Mucosa of descending colon (tissue), 3 donors: ENCODE measurements around the gene MYO7B. TPM values are rescaled to one million over a fixed set of nuclear protein-coding genes. Genes with fewer than 3 reads are reported as not detected.

Experiments used
- ATAC-seq: fragments of 200-7000 bp; cut with Tn5 transposase; one replicate; pipeline ENCODE4 v1.9.1; 2020; ENCODE audit warnings: mild to moderate bottlenecking, moderate library complexity
- DNase-seq, 3 donors: peaks; one replicate each; pipeline ENCODE4 v3.0.0-alpha.2; 2020
- H3K36me3 ChIP-seq: fragments of 200-600 bp; one replicate; pipeline ENCODE4 v1.8.0; 2021; ENCODE audit warnings: low read depth, mild to moderate bottlenecking
- H3K4me1 ChIP-seq: fragments of 200-600 bp; one replicate; pipeline ENCODE4 v1.8.0; 2021; ENCODE audit warnings: low read depth, mild to moderate bottlenecking
- H3K4me3 ChIP-seq: fragments of 200-600 bp; one replicate; pipeline ENCODE4 v1.8.0; 2021; ENCODE audit warnings: mild to moderate bottlenecking
- H3K9me3 ChIP-seq: fragments of 200-600 bp; one replicate; pipeline ENCODE4 v1.8.0; 2021; ENCODE audit warnings: mild to moderate bottlenecking
- CTCF ChIP-seq: fragments of 200-600 bp; IDR thresholded peaks from one replicate; pipeline ENCODE4 v1.8.0; 2022; ENCODE audit warnings: antibody characterized with exemption, mild to moderate bottlenecking
- intact Hi-C, 2 donors: fragments of 100-400 bp; cut with DNase I in 1 of 2; cut with micrococcal nuclease in 1 of 2; formaldehyde crosslinking; loops; one replicate each; pipeline versions ENCODE4 v1.11.0 to v1.11.1; 2022; cut with DNase I, micrococcal nuclease
- total RNA-seq, 3 donors: library from RNA; stranded (reverse); fragmentation: NEBNext Ultra II Directional in 2 of 3; extraction: Animal tissue kit (Norgen Biotek cat#: 25700) in 2 of 3; gene quantifications; one replicate each; pipeline versions ENCODE4 v1.2.1 to v1.2.4, GENCODE V29; 2021 to 2023
- donor health status: DM: no; HTN: no; CAD: no; lungs with moderate emphysema.
- donor health status: DM: no; HTN: no; CAD: no.
- donor health status: DM: no; HTN: yes; CAD: no.

Gene MYO7B
- total RNA-seq, 3 donors from 2014 or later, result 118 to 305 (median 199) TPM

- Histone ChIP-seq H3K9me3 (no peaks in the 10 kb centered on the region), H3K36me3 (no peaks in the 10 kb centered on the region), H3K4me3 (no peak overlapping the region), H3K4me1 (peaks cover 6% of the 10 kb centered on the region)
- intact Hi-C loops, result no loop called here
- ATAC-seq (no peak), DNase-seq (no peak)
- TF ChIP-seq CTCF, result no peak
Observed at GRCh38 chr2:127679680-127680361, 144.3 kb downstream of the MYO7B start.

- peaks cover under 1% of the 10 kb centered on the region for H3K4me1 ChIP-seq
- TF ChIP-seq CTCF, result no peak
- no peak for ATAC-seq
Observed at GRCh38 chr2:127680706-127681287, 145.3 kb downstream of the MYO7B start.

GRCh38 chr2:127681288-127681804 lies 145.9 kb downstream of the MYO7B start:
- ATAC-seq, result peak; percentile 14
- intact Hi-C loops, result no loop called here

More at GRCh38 chr2:127680706-127681287, 145.3 kb downstream of the MYO7B start:
- no peak for DNase-seq
- Histone ChIP-seq H3K4me3 (no peak overlapping the region), H3K9me3 (no peaks in the 10 kb centered on the region), H3K36me3 (no peaks in the 10 kb centered on the region)
- intact Hi-C loops, result no loop called here

DNA sequence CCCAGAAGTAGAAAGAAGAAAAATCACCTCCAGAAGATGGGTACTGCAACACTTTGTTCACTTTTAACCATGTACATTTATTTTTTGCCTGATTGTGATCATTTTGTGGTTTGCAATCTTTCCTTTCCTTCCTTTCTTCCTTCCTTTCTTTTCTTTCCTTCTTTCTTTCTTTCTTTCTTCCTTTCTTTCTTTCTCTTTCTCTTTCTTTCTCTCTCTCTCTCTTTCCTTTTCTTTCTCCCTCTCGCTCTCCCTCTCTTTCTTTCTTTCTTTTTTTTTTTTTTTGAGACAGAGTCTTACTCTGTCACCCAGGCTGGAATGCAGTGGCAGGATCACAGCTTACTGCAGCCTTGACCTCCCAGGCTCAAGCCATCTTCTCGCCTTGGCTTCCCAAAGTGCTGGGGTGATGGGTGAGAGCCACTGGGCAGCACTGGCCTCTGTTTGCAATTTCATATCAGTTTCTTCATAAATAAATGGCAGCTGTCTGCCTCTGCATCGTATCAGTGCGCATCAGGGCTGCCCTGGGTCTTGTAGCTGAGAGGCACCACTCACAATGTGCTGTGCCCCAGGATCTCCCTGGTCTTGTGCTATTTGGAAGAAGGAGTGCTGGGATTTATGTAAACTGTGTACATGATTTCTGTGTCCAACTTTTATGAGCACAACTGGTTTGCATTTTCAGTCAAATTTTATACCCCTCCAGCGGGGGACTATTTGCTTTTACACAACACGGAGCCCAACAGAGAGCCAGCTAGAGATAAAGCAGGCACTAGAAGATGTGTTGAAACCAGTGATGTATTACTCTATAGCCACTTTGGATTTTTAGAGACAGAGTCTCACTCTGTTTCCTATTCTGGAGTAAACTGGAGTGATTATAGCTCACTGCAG lies 146.7 kb downstream of the MYO7B start:
- ATAC-seq, result no peak
- H3K9me3 ChIP-seq, result no peaks in the 10 kb centered on the region
- no peak for DNase-seq
- intact Hi-C loops, result no loop called here
- H3K4me3 ChIP-seq, result no peak overlapping the region
- H3K4me1 ChIP-seq, result no peaks in the 10 kb centered on the region
- no peak for TF ChIP-seq CTCF
- no peaks in the 10 kb centered on the region for H3K36me3 ChIP-seq

More at GRCh38 chr2:127681288-127681804, 145.9 kb downstream of the MYO7B start:
- DNase-seq, result no peak
- H3K9me3 ChIP-seq, result no peaks in the 10 kb centered on the region
- H3K36me3 ChIP-seq, result no peaks in the 10 kb centered on the region
- no peaks in the 10 kb centered on the region for H3K4me1 ChIP-seq
- TF ChIP-seq CTCF, result no peak
- no peak overlapping the region for H3K4me3 ChIP-seq

DNA sequence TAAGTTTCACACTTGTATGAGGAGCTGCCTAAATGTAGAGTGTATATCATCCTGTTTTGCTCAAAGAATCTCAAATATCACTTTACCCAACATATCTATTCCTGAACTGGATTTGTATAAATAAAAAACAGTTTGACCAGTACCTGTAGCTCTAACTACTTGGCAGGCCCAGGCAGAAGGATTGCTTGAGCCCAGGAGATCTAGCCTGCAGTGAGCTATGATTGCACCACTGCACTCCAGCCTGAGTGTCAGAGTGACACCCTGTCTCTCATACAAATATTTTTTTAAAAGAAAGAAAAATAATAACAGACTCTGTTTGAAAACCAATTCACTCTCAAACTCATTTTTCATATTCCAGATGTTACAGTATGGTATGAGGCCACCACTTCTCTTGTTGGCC lies 147.6 kb downstream of the MYO7B start:
- H3K4me3 ChIP-seq, result no peak overlapping the region
- no peaks in the 10 kb centered on the region for H3K9me3 ChIP-seq
- no peak for TF ChIP-seq CTCF
- no peak for ATAC-seq
- DNase-seq, result no peak
- no peaks in the 10 kb centered on the region for H3K36me3 ChIP-seq
- H3K4me1 ChIP-seq, result no peaks in the 10 kb centered on the region
- intact Hi-C loops, result no loop called here
